ENCODE results near the gene ACAA2.
"Not testable (repeated sequence)": the region's sequence is repeated elsewhere in the genome, so short reads cannot be mapped to it uniquely, and the experiment has no call there.

Gene ACAA2

DNA sequence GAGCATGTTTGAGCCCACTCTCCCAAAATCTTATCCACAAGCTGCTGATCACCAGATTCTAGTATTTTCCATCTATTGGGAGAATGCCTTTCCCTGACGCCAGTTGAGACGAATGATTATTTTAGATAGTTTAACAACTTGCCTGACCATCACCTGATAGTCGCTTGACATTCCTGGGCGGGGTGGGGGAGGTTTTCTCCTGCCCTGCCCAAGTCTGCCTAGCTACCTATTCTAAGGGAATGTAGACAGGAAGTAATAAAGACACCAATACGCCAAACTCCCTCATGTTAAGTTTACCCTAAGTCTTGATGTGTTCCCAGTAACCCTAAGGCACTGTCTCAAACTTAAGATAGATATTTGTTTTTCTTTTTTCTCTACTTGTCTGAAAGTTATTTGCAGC lies 4.6 kb upstream of the ACAA2 start:
- TF ChIP-seq L3MBTL2 (conservative IDR thresholded peaks at IDR 0.05) (no peak), ARNT (IDR thresholded peaks at IDR 0.05) (no peak), ZNF384 (IDR thresholded peaks at IDR 0.05) (no peak), FOXK2 (IDR thresholded peaks at IDR 0.05) (no peak), SP1 (IDR thresholded peaks at IDR 0.05) (no peak), BHLHE40 (IDR thresholded peaks at IDR 0.05; ENCODE audit: borderline replicate concordance) (no peak), FOXM1 (IDR thresholded peaks at IDR 0.05; ENCODE audit: borderline replicate concordance) (no peak), FOXA1 (IDR thresholded peaks at IDR 0.05) (no peak), NFRKB (IDR thresholded peaks at IDR 0.05) (no peak), SUZ12 (IDR thresholded peaks at IDR 0.05) (no peak)
- TF ChIP-seq, protein P1, sequence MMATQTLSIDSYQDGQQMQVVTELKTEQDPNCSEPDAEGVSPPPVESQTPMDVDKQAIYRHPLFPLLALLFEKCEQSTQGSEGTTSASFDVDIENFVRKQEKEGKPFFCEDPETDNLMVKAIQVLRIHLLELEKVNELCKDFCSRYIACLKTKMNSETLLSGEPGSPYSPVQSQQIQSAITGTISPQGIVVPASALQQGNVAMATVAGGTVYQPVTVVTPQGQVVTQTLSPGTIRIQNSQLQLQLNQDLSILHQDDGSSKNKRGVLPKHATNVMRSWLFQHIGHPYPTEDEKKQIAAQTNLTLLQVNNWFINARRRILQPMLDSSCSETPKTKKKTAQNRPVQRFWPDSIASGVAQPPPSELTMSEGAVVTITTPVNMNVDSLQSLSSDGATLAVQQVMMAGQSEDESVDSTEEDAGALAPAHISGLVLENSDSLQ (IDR thresholded peaks at IDR 0.05), result no peak

DNA sequence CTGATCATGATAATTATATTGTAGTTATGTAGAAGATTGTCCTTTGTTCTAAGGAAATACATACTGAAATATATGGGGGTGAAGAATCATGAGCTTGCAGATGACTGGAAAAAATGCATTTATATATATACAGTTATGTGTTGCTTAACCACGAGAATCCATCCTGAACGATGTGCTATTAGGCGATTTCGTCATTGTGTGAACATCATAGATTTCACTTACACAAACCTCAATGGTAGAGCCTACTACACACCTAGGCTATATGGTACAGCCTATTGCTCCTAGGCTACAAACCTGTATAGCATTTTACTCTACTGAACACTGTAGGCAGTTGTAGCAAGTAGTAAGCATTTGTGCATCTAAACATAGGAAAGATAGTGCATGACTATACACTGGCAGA lies 2.6 kb upstream of the ACAA2 start:
- CTCF ChIA-PET, result no interaction called here
- TF ChIP-seq CTBP1 (IDR thresholded peaks at IDR 0.05; ENCODE audit: borderline replicate concordance) (no peak), NFRKB (IDR thresholded peaks at IDR 0.05) (no peak)
- POLR2A ChIA-PET, result no interaction called here
- DNase-seq (ENCODE audit: extremely low spot score), result no peak

More for the DNA sequence above, 4.6 kb upstream of the ACAA2 start:
- ChIA-PET CTCF (no interaction called here), POLR2A (no interaction called here)
- no peak for DNase-seq (ENCODE audit: extremely low spot score)

DNA sequence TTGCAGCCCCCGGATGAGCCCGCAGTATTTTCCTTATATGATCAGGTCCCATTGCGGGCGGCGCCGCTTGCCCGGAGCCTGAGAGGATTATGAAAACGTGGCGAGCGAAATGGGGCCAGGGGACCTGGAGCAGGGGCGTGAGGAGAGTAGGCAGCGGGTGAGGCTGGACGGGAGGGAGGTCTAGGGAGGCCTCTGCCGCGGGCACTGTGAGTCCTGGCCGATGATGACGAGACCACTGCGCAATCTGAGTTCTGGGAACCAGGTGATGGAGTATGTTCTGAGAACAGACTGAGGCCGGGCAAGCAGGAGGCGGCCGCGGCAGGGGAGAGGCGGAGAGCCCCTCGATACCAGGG lies 790 bp upstream of the ACAA2 start:
- CTCF ChIA-PET, result no interaction called here
- TF ChIP-seq FOXM1 (IDR thresholded peaks at IDR 0.05; ENCODE audit: borderline replicate concordance), result no peak
- TF ChIP-seq, protein P1 (IDR thresholded peaks at IDR 0.05), result no peak
- no peak for TF ChIP-seq NFRKB (IDR thresholded peaks at IDR 0.05)
- TF ChIP-seq ZNF384 (IDR thresholded peaks at IDR 0.05), result no peak
- TF ChIP-seq BHLHE40 (IDR thresholded peaks at IDR 0.05; ENCODE audit: borderline replicate concordance), result no peak
- no peak for TF ChIP-seq HDGF (IDR thresholded peaks at IDR 0.05; ENCODE audit: borderline replicate concordance)
- no peak for TF ChIP-seq ELF4 (IDR thresholded peaks at IDR 0.05)
- no peak for TF ChIP-seq SP1 (IDR thresholded peaks at IDR 0.05)
- TF ChIP-seq SUZ12 (IDR thresholded peaks at IDR 0.05), result no peak
- TF ChIP-seq L3MBTL2 (conservative IDR thresholded peaks at IDR 0.05), result no peak
- no peak for TF ChIP-seq FOXA1 (IDR thresholded peaks at IDR 0.05)
- POLR2A ChIA-PET, result interaction anchor here (0.6 to 1.5 kb wide), 9 partner anchors 8 to 88 kb away, joined by 3 to 6 read pairs (median 3); no protein-coding TSS in a partner anchor
- DNase-seq (ENCODE audit: extremely low spot score), result peak; percentile 15

DNA sequence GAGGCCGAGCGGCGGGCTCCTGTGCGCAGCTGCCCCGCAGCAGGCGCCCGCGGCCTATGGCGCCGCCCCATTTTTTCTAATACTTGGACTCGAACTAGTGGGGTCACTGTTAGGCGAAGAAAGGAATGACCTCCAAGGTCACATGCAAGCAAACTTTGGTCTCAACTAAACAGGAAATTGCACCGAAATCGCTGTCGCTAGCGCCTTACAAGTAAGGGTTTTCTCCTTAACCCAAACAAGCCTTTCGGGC lies 339 bp downstream of the ACAA2 start:
- ChIA-PET POLR2A (interaction anchor here (0.9 to 1.5 kb wide), 2 partner anchors 16 to 24 kb away, joined by 3 to 6 read pairs; no protein-coding TSS in a partner anchor), CTCF (no interaction called here)
- TF ChIP-seq FOXA1 (IDR thresholded peaks at IDR 0.05) (no peak), NFRKB (IDR thresholded peaks at IDR 0.05) (no peak), SP1 (IDR thresholded peaks at IDR 0.05) (no peak), BHLHE40 (IDR thresholded peaks at IDR 0.05; ENCODE audit: borderline replicate concordance) (no peak), LEF1 (IDR thresholded peaks at IDR 0.05; ENCODE audit: borderline replicate concordance) (no peak), CTBP1 (IDR thresholded peaks at IDR 0.05; ENCODE audit: borderline replicate concordance) (no peak), FOXK2 (IDR thresholded peaks at IDR 0.05) (no peak), ELF4 (IDR thresholded peaks at IDR 0.05) (no peak), TARDBP (IDR thresholded peaks at IDR 0.05) (no peak), ARNT (IDR thresholded peaks at IDR 0.05) (no peak), FOXM1 (IDR thresholded peaks at IDR 0.05; ENCODE audit: borderline replicate concordance) (no peak)
- no peak for DNase-seq (ENCODE audit: extremely low spot score)

DNA sequence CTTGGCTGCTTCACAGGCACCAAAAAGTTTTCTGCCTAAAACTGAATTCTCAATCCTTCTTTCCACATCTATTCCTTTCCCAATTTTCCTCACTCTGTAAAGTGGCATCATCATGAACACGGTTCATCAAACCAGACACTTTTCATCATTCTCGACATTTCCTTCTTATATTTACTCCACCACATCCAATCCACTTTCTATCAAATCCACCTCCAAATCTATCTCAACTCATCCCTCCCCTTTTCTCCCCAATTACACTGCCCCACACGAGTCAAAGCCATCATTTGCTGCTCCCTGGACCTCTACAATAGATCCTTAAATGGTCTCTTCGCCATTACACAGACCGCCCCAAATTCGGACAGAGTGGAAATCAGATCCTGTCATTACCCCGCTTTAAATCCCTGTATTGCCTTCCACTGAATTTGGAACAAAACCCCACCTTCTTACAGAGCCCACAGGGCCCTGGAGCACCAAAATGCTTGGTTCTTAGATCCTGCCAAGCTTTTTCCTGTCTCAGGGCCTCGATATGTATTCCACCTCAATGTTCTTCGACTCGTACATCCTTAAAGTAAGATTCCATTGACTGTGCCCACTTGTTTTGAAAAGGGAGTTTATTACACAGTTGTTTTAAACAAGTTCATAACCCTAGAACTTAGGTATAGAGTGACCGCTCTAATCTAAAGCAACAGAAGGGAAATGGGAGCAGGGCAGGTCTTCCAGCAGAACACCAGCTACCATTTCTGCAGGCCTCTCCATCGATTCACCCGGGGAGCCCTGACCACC lies 856 bp downstream of the ACAA2 start:
- ChIA-PET CTCF (no interaction called here), POLR2A (interaction anchor here (0.9 to 1.5 kb wide), 3 partner anchors 9 to 23 kb away, joined by 3 to 6 read pairs (median 5); no protein-coding TSS in a partner anchor)
- TF ChIP-seq TARDBP (IDR thresholded peaks at IDR 0.05) (no peak), SP1 (IDR thresholded peaks at IDR 0.05) (no peak), L3MBTL2 (conservative IDR thresholded peaks at IDR 0.05) (no peak), FOXA1 (IDR thresholded peaks at IDR 0.05) (no peak), FOXM1 (IDR thresholded peaks at IDR 0.05; ENCODE audit: borderline replicate concordance) (no peak), ARNT (IDR thresholded peaks at IDR 0.05) (no peak), NFRKB (IDR thresholded peaks at IDR 0.05) (no peak)
- peak; percentile 15 for DNase-seq (ENCODE audit: extremely low spot score)

DNA sequence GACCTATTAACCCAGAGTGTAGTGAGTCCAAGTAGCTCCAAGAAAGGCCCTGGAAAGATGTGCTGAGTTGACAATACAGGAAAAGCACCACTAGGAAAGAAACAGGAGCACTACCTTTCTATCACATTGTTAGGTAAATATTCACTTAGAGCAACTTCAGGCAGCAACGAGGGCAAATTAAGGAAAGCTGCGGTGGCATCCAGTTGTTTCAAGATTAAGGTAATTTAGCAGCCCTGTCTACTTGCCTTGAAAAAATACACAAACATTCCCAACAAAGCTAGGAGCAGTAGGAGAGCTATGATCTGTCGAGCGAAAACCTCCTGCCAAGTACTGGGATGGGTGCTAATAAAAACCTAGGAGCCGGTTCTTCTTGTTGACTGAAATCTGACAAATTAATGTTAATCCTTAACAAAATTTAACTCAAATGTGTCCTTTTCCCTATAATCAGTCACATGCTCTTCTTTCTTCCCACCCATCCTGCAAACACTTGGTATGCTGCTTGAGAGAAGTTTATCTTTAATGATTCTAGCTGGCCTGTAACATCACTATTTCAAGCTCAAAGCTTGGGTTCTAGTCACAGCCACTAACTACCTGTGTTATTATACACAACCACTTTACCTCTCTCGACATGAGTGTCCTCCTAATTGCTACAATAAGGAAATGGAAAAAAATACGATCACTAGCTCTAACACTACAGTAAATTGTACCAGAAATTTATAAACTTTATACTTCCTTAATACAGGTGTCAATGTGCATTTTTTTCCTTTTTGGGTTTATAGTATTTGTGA lies 2.0 kb downstream of the ACAA2 start:
- TF ChIP-seq, protein P1 (IDR thresholded peaks at IDR 0.05), result no peak
- no peak for TF ChIP-seq NFRKB (IDR thresholded peaks at IDR 0.05)
- TF ChIP-seq HDGF (IDR thresholded peaks at IDR 0.05; ENCODE audit: borderline replicate concordance), result no peak
- TF ChIP-seq FOXA1 (IDR thresholded peaks at IDR 0.05), result no peak
- no peak for TF ChIP-seq L3MBTL2 (conservative IDR thresholded peaks at IDR 0.05)
- no peak for TF ChIP-seq ELF4 (IDR thresholded peaks at IDR 0.05)

DNA sequence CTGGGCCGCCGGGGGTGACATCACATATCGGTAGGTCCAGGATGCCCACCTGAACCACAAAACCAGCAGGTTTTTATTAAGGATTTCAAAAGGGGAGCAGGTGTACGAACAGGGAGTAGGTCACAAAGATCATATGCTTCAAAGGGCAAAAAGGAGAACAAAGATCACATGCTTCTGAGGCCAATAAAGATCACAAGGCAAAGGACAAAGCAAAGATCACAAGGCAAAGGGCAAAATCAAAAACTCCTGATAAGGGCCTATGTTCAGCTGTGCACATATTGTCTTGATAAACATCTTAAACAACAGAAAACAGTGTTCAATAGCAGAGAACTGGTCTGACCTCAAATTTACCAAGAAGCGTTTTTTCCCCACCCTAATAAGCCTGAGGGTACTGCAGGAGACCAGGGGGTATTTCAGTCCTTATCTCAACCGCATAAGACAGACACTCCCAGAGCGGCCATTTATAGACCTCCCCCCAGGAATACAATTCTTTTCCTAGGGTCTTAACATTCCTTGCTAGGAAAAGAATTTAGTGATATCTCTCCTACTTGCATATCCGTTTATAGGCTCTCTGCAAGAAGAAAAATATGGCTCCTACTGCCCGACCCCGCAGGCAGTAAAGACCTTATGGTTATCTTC lies 4.7 kb downstream of the ACAA2 start:
- POLR2A ChIA-PET; CTCF ChIA-PET; DNase-seq (ENCODE audit: extremely low spot score): not testable (repeated sequence)

More for the DNA sequence above, 2.0 kb downstream of the ACAA2 start:
- DNase-seq (ENCODE audit: extremely low spot score), result no peak
- ChIA-PET POLR2A (interaction anchor here (1.3 kb wide), 1 partner anchor 10 kb away, joined by 5 read pairs; no protein-coding TSS in a partner anchor), CTCF (interaction anchor here (0.6 kb wide), 1 partner anchor 300 kb away, joined by 5 read pairs; no protein-coding TSS in a partner anchor)

Data from HEK293T (cell line).